Neutrophil (primary cell): Measurements from ENCODE around the gene MTMR10.

Source experiments
- H3K27ac ChIP-seq: fragments of 200-600 bp; sonication (generic); 2 replicates; pipeline ENCODE4 v1.5.1; 2016; ENCODE audit warnings: mild to moderate bottlenecking, moderate library complexity
- H3K27me3 ChIP-seq: fragments of 200-600 bp; sonication (generic); 2 replicates; pipeline ENCODE4 v1.6.0; 2016; ENCODE audit warnings: mild to moderate bottlenecking
- H3K36me3 ChIP-seq: fragments of 200-600 bp; sonication (generic); 2 replicates; pipeline ENCODE4 v1.5.1; 2017
- H3K4me1 ChIP-seq, 2 experiments: fragments of 200-600 bp in 1 of 2; sonication (generic) in 1 of 2; 1 replicate in 1 of 2; 2 replicates in 1 of 2; pipeline versions ENCODE4 v1.5.1 to v1.6.1; 2013 to 2016; ENCODE audit warnings: low read depth in 1 of 2, low read length in 1 of 2, mild to moderate bottlenecking in 1 of 2, moderate library complexity in 1 of 2; ENCODE audit not compliant: control insufficient read depth in 1 of 2, insufficient read depth in 1 of 2
- H3K4me3 ChIP-seq, 2 experiments: fragments of 200-600 bp in 1 of 2; sonication (generic) in 1 of 2; 1 replicate in 1 of 2; 2 replicates in 1 of 2; pipeline ENCODE4 v1.5.1; 2013 to 2016; ENCODE audit warnings: low read depth in 1 of 2, low read length in 1 of 2, mild to moderate bottlenecking in 1 of 2, moderate library complexity in 1 of 2
- H3K9me3 ChIP-seq: fragments of 200-600 bp; sonication (generic); 2 replicates; pipeline ENCODE4 v1.5.1; 2016
- CTCF ChIP-seq: fragments of 200-600 bp; sonication (generic); IDR thresholded peaks from 2 replicates; pipeline ENCODE4 v1.5.1; 2016; ENCODE audit warnings: antibody characterized with exemption

The MTMR10 gene

DNA sequence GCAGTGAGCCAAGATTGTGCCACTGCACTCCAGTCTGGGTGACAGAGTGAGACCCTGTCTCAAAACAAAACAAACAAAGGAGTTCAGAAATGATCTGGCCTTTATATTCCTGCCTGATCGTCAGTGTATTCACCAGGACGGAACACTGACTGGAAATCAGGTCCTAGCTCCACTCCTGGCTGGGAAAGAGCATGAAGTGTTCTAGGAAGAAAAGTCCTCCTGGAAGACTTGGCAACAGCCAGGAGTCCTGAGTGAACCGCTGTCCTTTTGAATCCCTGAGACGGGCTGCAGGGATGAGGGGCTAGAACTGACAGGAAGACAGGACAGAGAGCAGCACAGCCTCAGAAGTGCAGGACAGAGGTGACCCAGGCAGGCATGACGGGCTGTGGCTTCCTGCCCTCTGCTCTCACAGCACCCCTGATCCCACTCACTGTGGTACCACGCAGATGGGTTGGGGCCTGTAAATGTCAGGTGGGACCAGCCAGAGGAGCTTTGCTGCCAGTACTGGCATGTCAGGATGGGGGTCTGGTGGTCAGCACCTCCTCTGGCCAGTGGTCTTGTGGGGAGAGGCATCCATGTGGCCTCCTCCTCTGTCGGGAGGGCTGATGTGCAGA lies 64.2 kb downstream of the MTMR10 start:
- no peaks in the 10 kb centered on the region for H3K4me1 ChIP-seq
- peaks cover 78% of the 10 kb centered on the region for H3K36me3 ChIP-seq
- no peaks in the 10 kb centered on the region for H3K9me3 ChIP-seq
- TF ChIP-seq CTCF: no peak
- no peak overlapping the region for H3K27ac ChIP-seq
- no peak overlapping the region for H3K4me3 ChIP-seq
- H3K27me3 ChIP-seq: no peaks in the 10 kb centered on the region

DNA sequence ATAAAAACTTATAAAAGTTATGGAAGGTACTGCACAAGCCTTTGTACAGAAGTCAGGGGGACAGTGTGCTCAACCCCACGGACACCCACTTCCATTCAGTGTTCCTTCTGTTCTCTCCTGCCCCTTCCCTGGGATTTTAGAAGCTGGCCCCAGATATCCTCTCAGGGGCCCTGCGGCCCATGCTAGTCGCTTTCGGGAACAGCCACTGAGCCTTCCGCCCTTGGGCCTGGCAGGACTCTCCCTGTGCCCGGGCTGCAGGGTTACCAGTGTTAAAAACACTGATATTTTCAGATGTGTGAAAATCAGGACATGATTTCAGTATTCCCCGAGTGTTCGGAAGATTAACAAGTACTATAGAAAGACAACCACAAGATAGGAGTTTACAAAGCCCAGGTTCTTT lies 65.3 kb downstream of the MTMR10 start:
- TF ChIP-seq CTCF: no peak
- no peaks in the 10 kb centered on the region for H3K27me3 ChIP-seq
- peaks cover 87% of the 10 kb centered on the region for H3K36me3 ChIP-seq

GRCh38 chr15:30925686-30926085 lies 65.7 kb downstream of the MTMR10 start:
- Histone ChIP-seq H3K4me1 (no peaks in the 10 kb centered on the region), H3K4me3 (no peak overlapping the region), H3K36me3 (peaks cover 88% of the 10 kb centered on the region), H3K27me3 (no peaks in the 10 kb centered on the region), H3K9me3 (no peaks in the 10 kb centered on the region), H3K27ac (no peak overlapping the region)
- TF ChIP-seq CTCF: no peak

More for the DNA sequence above, 65.3 kb downstream of the MTMR10 start:
- Histone ChIP-seq H3K4me3 (no peak overlapping the region), H3K4me1 (no peaks in the 10 kb centered on the region), H3K9me3 (no peaks in the 10 kb centered on the region), H3K27ac (no peak overlapping the region)

GRCh38 chr15:30924353-30924752 lies 67.1 kb downstream of the MTMR10 start:
- no peak for TF ChIP-seq CTCF

GRCh38 chr15:30923429-30923828 lies 68.0 kb downstream of the MTMR10 start:
- TF ChIP-seq CTCF: no peak
- Histone ChIP-seq H3K27ac (no peak overlapping the region), H3K36me3 (peaks cover 82% of the 10 kb centered on the region), H3K4me3 (no peak overlapping the region), H3K27me3 (no peaks in the 10 kb centered on the region), H3K9me3 (no peaks in the 10 kb centered on the region), H3K4me1 (no peaks in the 10 kb centered on the region)

More at GRCh38 chr15:30924353-30924752, 67.1 kb downstream of the MTMR10 start:
- no peaks in the 10 kb centered on the region for H3K27me3 ChIP-seq
- no peaks in the 10 kb centered on the region for H3K4me1 ChIP-seq
- H3K27ac ChIP-seq: no peak overlapping the region
- peaks cover 85% of the 10 kb centered on the region for H3K36me3 ChIP-seq
- H3K9me3 ChIP-seq: no peaks in the 10 kb centered on the region
- no peak overlapping the region for H3K4me3 ChIP-seq
